LNCAP (cell line): ENCODE measurements around the gene RPUSD1.

Experiments
- CTCF ChIP-seq: fragments of 450-650 bp; IDR thresholded peaks from 2 replicates; pipeline ENCODE4 v1.5.1; 2017; ENCODE audit warnings: mild to moderate bottlenecking

The RPUSD1 gene

GRCh38 chr16:822174-822908 is 34.2 kb upstream of the RPUSD1 start:
- TF ChIP-seq CTCF = no peak

- no peak for TF ChIP-seq CTCF
Observed at GRCh38 chr16:821751-822150, 33.6 kb upstream of the RPUSD1 start.

GRCh38 chr16:820748-821147 is 32.6 kb upstream of the RPUSD1 start:
- no peak for TF ChIP-seq CTCF

GRCh38 chr16:819336-820043 is 31.3 kb upstream of the RPUSD1 start:
- TF ChIP-seq CTCF = no peak

GRCh38 chr16:818592-818991 is 30.4 kb upstream of the RPUSD1 start:
- no peak for TF ChIP-seq CTCF

- no peak for TF ChIP-seq CTCF
Observed at GRCh38 chr16:818132-818531, 30.0 kb upstream of the RPUSD1 start.

- no peak for TF ChIP-seq CTCF
Observed at GRCh38 chr16:817001-817906, 29.1 kb upstream of the RPUSD1 start.
